ENCODE data around the gene TMBIM1.
A peak's percentile ranks its signal among the peaks of the same experiment; 100 is the strongest.

TMBIM1 gene

GRCh38 chr2:218286570-218287459 is 5.5 kb downstream of the TMBIM1 start (continued):
- peak; percentile 95 for TF ChIP-seq ZNF398 (tag by site-specific recombination; IDR thresholded peaks at IDR 0.05)
- no peak for TF ChIP-seq ZSCAN5A (tag by site-specific recombination; IDR thresholded peaks at IDR 0.05)
- TF ChIP-seq ZNF664 (tag by site-specific recombination; IDR thresholded peaks at IDR 0.05), result peak; percentile 68
- peak; percentile 90 for TF ChIP-seq ZBTB48 (tag by site-specific recombination; IDR thresholded peaks at IDR 0.05)
- 0 out of 2 replicates have a peak, but pooled peaks have one; percentile 15 for TF ChIP-seq ZBTB8A (tag by site-specific recombination; IDR thresholded peaks at IDR 0.05)
- no peak for TF ChIP-seq ZNF26 (tag by site-specific recombination; IDR thresholded peaks at IDR 0.05)
- peak; percentile 91 for TF ChIP-seq PATZ1 (tag by site-specific recombination; IDR thresholded peaks at IDR 0.05)
- peak; percentile 79 for TF ChIP-seq KLF9 (tag by site-specific recombination; IDR thresholded peaks at IDR 0.05; ENCODE audit: low read depth)
- no peak for TF ChIP-seq GFI1B (tag by site-specific recombination; IDR thresholded peaks at IDR 0.05)
- TF ChIP-seq ZNF692 (tag by site-specific recombination; IDR thresholded peaks at IDR 0.05), result peak; percentile 67; the same call in 1 of the 2 replicates
- TF ChIP-seq ZNF777 (tag by site-specific recombination; IDR thresholded peaks at IDR 0.05; ENCODE audit: borderline replicate concordance), result no peak
- no peak for TF ChIP-seq ZNF248 (tag by site-specific recombination; IDR thresholded peaks at IDR 0.05)
- TF ChIP-seq ZNF449 (tag by site-specific recombination; IDR thresholded peaks at IDR 0.05), result peak; percentile 33; the same call in 1 of the 2 replicates
- TF ChIP-seq ZNF404 (tag by site-specific recombination; IDR thresholded peaks at IDR 0.05), result no peak
- TF ChIP-seq ZBTB44 (tag by site-specific recombination; IDR thresholded peaks at IDR 0.05), result no peak
- peak; percentile 49; the same call in 1 of the 2 replicates for TF ChIP-seq ZFP69B (tag by site-specific recombination; IDR thresholded peaks at IDR 0.05)
- TF ChIP-seq GLIS2 (tag by site-specific recombination; IDR thresholded peaks at IDR 0.05), result peak; percentile 47
- TF ChIP-seq ZNF571 (tag by site-specific recombination; IDR thresholded peaks at IDR 0.05), result no peak
- no peak for TF ChIP-seq ZNF426 (tag by site-specific recombination; IDR thresholded peaks at IDR 0.05)
- no peak for TF ChIP-seq ZNF157 (tag by site-specific recombination; IDR thresholded peaks at IDR 0.05)
- TF ChIP-seq ZNF335 (tag by site-specific recombination; conservative IDR thresholded peaks at IDR 0.05), result peak; percentile 53
- no peak for TF ChIP-seq ZNF354C (tag by site-specific recombination; IDR thresholded peaks at IDR 0.05; ENCODE audit: borderline replicate concordance, low read depth)
- TF ChIP-seq ZNF223 (tag by site-specific recombination; IDR thresholded peaks at IDR 0.05), result peak; percentile 48; the same call in 1 of the 2 replicates
- TF ChIP-seq FEZF1 (tag by site-specific recombination; IDR thresholded peaks at IDR 0.05), result no peak
- TF ChIP-seq ZBTB26 (tag by site-specific recombination; optimal IDR thresholded peaks at IDR 0.05), result peak; percentile 13
- TF ChIP-seq ZNF544 (tag by site-specific recombination; IDR thresholded peaks at IDR 0.05), result no peak
